ENCODE measurements around the gene NCAM2. TPM values are rescaled to one million over a fixed set of nuclear protein-coding genes. Genes with fewer than 3 reads are reported as not detected.

NCAM2 gene
- total and polyA plus RNA-seq, 2 of the 8 experiments (the other 6 are each of a cell fraction or from before 2014, with no cell fraction given) = 0.14 to 1.1 TPM

GRCh38 chr21:21045518-21045917 is 47.3 kb downstream of the NCAM2 start:
- Histone ChIP-seq H3K79me2 (ENCODE audit: control insufficient read depth in 1 of 2, insufficient read depth in 2 of 2, low read length in 2 of 2) (no peaks in the 10 kb centered on the region), H3K4ac (replicated peaks; ENCODE audit: insufficient read length, low read depth, low read length) (peak overlapping the region; percentile 19), H4K20me1 (replicated peaks in 1 of 2; ENCODE audit: control insufficient read depth in 1 of 2, insufficient read depth in 2 of 2, low read length in 2 of 2) (no peaks in the 10 kb centered on the region), H2BK120ac (replicated peaks; ENCODE audit: low read depth, low read length) (peak overlapping the region; percentile 43), H2AFZ (ENCODE audit: low read length) (no peak overlapping the region), H2BK12ac (ENCODE audit: low read depth, low read length) (no peak overlapping the region; the same call in 1 of the 2 replicates), H3K9me3 (ENCODE audit: insufficient read depth in 2 of 2, low read depth in 1 of 2, low read length in 1 of 2) (no peaks in the 10 kb centered on the region), H3K18ac (ENCODE audit: extremely low read depth, low read length) (peak overlapping the region; percentile 4; the same call in 1 of the 2 replicates), H2BK20ac (ENCODE audit: low read length) (peak overlapping the region; percentile 50; the same call in 1 of the 2 replicates), H4K91ac (replicated peaks; ENCODE audit: insufficient read length, low read length) (peak overlapping the region; percentile 40), H4K5ac (ENCODE audit: insufficient read length, low read depth, low read length) (no peak overlapping the region), H2AK5ac (ENCODE audit: low read depth, low read length) (no peak overlapping the region), H4K8ac (ENCODE audit: extremely low read depth, insufficient read depth, low read length) (no peak overlapping the region), H3K27me3 (replicated peaks in 1 of 4; ENCODE audit: control insufficient read depth in 3 of 4, extremely low read depth in 1 of 4, insufficient read depth in 3 of 4, low read length in 3 of 4) (no peaks in the 10 kb centered on the region), H2BK15ac (ENCODE audit: low read length) (no peak overlapping the region), H2BK5ac (ENCODE audit: low read depth, low read length) (peak overlapping the region; percentile 12; the same call in 1 of the 2 replicates), H3K9ac (replicated peaks in 1 of 4; ENCODE audit: extremely low read depth in 1 of 4, low read depth in 3 of 4, low read length in 3 of 4) (no peak overlapping the region), H3K23me2 (ENCODE audit: low read depth, low read length) (no peaks in the 10 kb centered on the region), H3K27ac (ENCODE audit: low read depth, low read length) (no peak overlapping the region), H3K4me1 (replicated peaks in 1 of 4; ENCODE audit: control insufficient read depth in 3 of 4, insufficient read depth in 4 of 4, low read length in 3 of 4) (peaks cover 0 to 7% (median 5%) of the 10 kb centered on the region in 4 experiments; a peak in 4 of 7 replicates), H3K56ac (replicated peaks; ENCODE audit: insufficient read length, low read depth, low read length) (no peak overlapping the region), H3K4me3 (ENCODE audit: extremely low read depth in 1 of 4, insufficient read depth in 2 of 4, low read depth in 3 of 4, low read length in 4 of 4) (peak overlapping the region in 1 of 4 experiments; percentile 36; a peak in 1 of 8 replicates), H3K23ac (ENCODE audit: insufficient read length) (no peak overlapping the region), H3K14ac (ENCODE audit: insufficient read length) (no peak overlapping the region), H3K36me3 (ENCODE audit: control insufficient read depth in 2 of 4, insufficient read depth in 4 of 4, low read length in 3 of 4) (no peaks in the 10 kb centered on the region), H3K4me2 (ENCODE audit: insufficient read depth in 1 of 2, low read depth in 2 of 2, low read length in 2 of 2) (peak overlapping the region; percentile 46 to 50; a peak in 1 of 4 replicates), H3K79me1 (ENCODE audit: low read depth, low read length) (no peaks in the 10 kb centered on the region)
- FAIRE-seq = no peak
- ChIA-PET CTCF (ENCODE audit: partially characterized antibody) (no interaction called here), POLR2A (ENCODE audit: partially characterized antibody) (interaction anchor here (0.6 kb wide), 1 partner anchor 280 kb away, joined by 3 read pairs; no protein-coding TSS in a partner anchor)
- WGBS, 2 experiments (ENCODE audit: extremely low coverage in 1 of 2, insufficient coverage in 1 of 2, insufficient read length in 1 of 2, insufficient replicate concordance in 2 of 2, low coverage in 1 of 2, low lambda C conversion rate in 2 of 2, missing lambda C conversion rate in 1 of 2) = 92% methylated on average over 3 of the region's 3 CpGs; no CpG with 5 or more reads in 1 of the 2 experiments
- DNase-seq (ENCODE audit: low read depth in 1 of 2, low spot score in 2 of 2) = no peak
- TF ChIP-seq TAF1 (IDR thresholded peaks at IDR 0.05; ENCODE audit: low read depth, low read length) (no peak), MAX (IDR thresholded peaks at IDR 0.05) (no peak), ASH2L (IDR thresholded peaks at IDR 0.05; ENCODE audit: low read length) (no peak), HDAC6 (IDR thresholded peaks at IDR 0.05; ENCODE audit: low read depth, low read length) (no peak), CTBP2 (IDR thresholded peaks at IDR 0.05; ENCODE audit: borderline replicate concordance, insufficient read depth, insufficient read length, low read length) (no peak), RAD21 (IDR thresholded peaks at IDR 0.05 in 1 of 2, conservative IDR thresholded peaks at IDR 0.05 in 1 of 2; ENCODE audit: low read depth in 2 of 2, low read length in 2 of 2) (no peak), CBX8 (IDR thresholded peaks at IDR 0.05; ENCODE audit: borderline replicate concordance, low read depth, low read length) (no peak), CEBPB (IDR thresholded peaks at IDR 0.05; ENCODE audit: low read depth, low read length) (no peak), BACH1 (IDR thresholded peaks at IDR 0.05; ENCODE audit: low read length) (no peak), CREB1 (IDR thresholded peaks at IDR 0.05) (no peak)
